ENCODE measurements around the gene PLD1.

PLD1 gene

GRCh38 chr3:171811295-171811912 lies 1.1 kb upstream of the PLD1 start (continued):
- TF ChIP-seq ZNF530 (tag by site-specific recombination; IDR thresholded peaks at IDR 0.05; ENCODE audit: low read depth) (no peak), ZNF221 (tag by site-specific recombination; IDR thresholded peaks at IDR 0.05; ENCODE audit: borderline replicate concordance) (no peak), ZNF211 (tag by site-specific recombination; IDR thresholded peaks at IDR 0.05; ENCODE audit: low read depth) (no peak), ZNF626 (tag by site-specific recombination; IDR thresholded peaks at IDR 0.05) (no peak), ZNF48 (tag by site-specific recombination; IDR thresholded peaks at IDR 0.05) (no peak), ZNF600 (tag by site-specific recombination; IDR thresholded peaks at IDR 0.05) (no peak), ZNF423 (tag by site-specific recombination; IDR thresholded peaks at IDR 0.05) (no peak), ZNF10 (tag by site-specific recombination; IDR thresholded peaks at IDR 0.05) (no peak), ZNF792 (tag by site-specific recombination; IDR thresholded peaks at IDR 0.05) (no peak), ZNF335 (tag by site-specific recombination; conservative IDR thresholded peaks at IDR 0.05) (0 out of 2 replicates have a peak, but pooled peaks have one; percentile 8), ZBTB11 (tag by site-specific recombination; conservative IDR thresholded peaks at IDR 0.05; ENCODE audit: low read depth) (no peak), ZNF830 (tag by site-specific recombination; IDR thresholded peaks at IDR 0.05; ENCODE audit: low read depth) (no peak), ZNF670 (tag by site-specific recombination; IDR thresholded peaks at IDR 0.05; ENCODE audit: low read depth) (no peak), PRDM4 (tag by site-specific recombination; IDR thresholded peaks at IDR 0.05) (no peak), HOXC10 (CRISPR knock-in tag; IDR thresholded peaks at IDR 0.05) (no peak), ZNF114 (tag by site-specific recombination; IDR thresholded peaks at IDR 0.05) (no peak), ZNF248 (tag by site-specific recombination; IDR thresholded peaks at IDR 0.05) (no peak), ZNF19 (tag by site-specific recombination; IDR thresholded peaks at IDR 0.05; ENCODE audit: low read depth) (no peak), ZNF548 (tag by site-specific recombination; IDR thresholded peaks at IDR 0.05) (no peak), ATF2 (tag by site-specific recombination; IDR thresholded peaks at IDR 0.05; ENCODE audit: low read depth) (peak; percentile 60), ZNF18 (tag by site-specific recombination; IDR thresholded peaks at IDR 0.05) (no peak), ZNF521 (tag by site-specific recombination; IDR thresholded peaks at IDR 0.05) (no peak), ZBTB7A (tag by site-specific recombination; IDR thresholded peaks at IDR 0.05; ENCODE audit: low read depth) (no peak), ZNF610 (tag by site-specific recombination; IDR thresholded peaks at IDR 0.05; ENCODE audit: borderline replicate concordance) (no peak)
- TF ChIP-seq, protein P1, sequence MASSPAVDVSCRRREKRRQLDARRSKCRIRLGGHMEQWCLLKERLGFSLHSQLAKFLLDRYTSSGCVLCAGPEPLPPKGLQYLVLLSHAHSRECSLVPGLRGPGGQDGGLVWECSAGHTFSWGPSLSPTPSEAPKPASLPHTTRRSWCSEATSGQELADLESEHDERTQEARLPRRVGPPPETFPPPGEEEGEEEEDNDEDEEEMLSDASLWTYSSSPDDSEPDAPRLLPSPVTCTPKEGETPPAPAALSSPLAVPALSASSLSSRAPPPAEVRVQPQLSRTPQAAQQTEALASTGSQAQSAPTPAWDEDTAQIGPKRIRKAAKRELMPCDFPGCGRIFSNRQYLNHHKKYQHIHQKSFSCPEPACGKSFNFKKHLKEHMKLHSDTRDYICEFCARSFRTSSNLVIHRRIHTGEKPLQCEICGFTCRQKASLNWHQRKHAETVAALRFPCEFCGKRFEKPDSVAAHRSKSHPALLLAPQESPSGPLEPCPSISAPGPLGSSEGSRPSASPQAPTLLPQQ (tag by site-specific recombination; IDR thresholded peaks at IDR 0.05), result no peak
- TF ChIP-seq, protein P2, sequence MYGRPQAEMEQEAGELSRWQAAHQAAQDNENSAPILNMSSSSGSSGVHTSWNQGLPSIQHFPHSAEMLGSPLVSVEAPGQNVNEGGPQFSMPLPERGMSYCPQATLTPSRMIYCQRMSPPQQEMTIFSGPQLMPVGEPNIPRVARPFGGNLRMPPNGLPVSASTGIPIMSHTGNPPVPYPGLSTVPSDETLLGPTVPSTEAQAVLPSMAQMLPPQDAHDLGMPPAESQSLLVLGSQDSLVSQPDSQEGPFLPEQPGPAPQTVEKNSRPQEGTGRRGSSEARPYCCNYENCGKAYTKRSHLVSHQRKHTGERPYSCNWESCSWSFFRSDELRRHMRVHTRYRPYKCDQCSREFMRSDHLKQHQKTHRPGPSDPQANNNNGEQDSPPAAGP (tag by site-specific recombination; IDR thresholded peaks at IDR 0.05), result no peak
- TF ChIP-seq, protein P3, sequence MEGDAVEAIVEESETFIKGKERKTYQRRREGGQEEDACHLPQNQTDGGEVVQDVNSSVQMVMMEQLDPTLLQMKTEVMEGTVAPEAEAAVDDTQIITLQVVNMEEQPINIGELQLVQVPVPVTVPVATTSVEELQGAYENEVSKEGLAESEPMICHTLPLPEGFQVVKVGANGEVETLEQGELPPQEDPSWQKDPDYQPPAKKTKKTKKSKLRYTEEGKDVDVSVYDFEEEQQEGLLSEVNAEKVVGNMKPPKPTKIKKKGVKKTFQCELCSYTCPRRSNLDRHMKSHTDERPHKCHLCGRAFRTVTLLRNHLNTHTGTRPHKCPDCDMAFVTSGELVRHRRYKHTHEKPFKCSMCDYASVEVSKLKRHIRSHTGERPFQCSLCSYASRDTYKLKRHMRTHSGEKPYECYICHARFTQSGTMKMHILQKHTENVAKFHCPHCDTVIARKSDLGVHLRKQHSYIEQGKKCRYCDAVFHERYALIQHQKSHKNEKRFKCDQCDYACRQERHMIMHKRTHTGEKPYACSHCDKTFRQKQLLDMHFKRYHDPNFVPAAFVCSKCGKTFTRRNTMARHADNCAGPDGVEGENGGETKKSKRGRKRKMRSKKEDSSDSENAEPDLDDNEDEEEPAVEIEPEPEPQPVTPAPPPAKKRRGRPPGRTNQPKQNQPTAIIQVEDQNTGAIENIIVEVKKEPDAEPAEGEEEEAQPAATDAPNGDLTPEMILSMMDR (tag by site-specific recombination; IDR thresholded peaks at IDR 0.05), result no peak

Data from HEK293 (cell line).